Astrocyte (in vitro differentiated cells and primary cell): ENCODE data around the gene ZNF3.

Experiments used
- CTCF ChIP-seq: IDR thresholded peaks from 2 replicates; pipeline ENCODE4 v1.5.1; 2011; ENCODE audit warnings: low read depth, mild to moderate bottlenecking, inconsistent platforms, low read length, moderate library complexity; ENCODE audit not compliant: insufficient read depth
- EZH2 ChIP-seq: IDR thresholded peaks from 2 replicates; pipeline ENCODE4 v1.6.1; 2012; ENCODE audit warnings: mild to moderate bottlenecking, low read length, inconsistent platforms; ENCODE audit not compliant: insufficient read depth

GRCh38 chr7:100102950-100103840 is 21.7 kb upstream of the ZNF3 start:
- no peak for TF ChIP-seq CTCF
- no peak for TF ChIP-seq EZH2
